ENCODE measurements around the gene HARS2.

DNA sequence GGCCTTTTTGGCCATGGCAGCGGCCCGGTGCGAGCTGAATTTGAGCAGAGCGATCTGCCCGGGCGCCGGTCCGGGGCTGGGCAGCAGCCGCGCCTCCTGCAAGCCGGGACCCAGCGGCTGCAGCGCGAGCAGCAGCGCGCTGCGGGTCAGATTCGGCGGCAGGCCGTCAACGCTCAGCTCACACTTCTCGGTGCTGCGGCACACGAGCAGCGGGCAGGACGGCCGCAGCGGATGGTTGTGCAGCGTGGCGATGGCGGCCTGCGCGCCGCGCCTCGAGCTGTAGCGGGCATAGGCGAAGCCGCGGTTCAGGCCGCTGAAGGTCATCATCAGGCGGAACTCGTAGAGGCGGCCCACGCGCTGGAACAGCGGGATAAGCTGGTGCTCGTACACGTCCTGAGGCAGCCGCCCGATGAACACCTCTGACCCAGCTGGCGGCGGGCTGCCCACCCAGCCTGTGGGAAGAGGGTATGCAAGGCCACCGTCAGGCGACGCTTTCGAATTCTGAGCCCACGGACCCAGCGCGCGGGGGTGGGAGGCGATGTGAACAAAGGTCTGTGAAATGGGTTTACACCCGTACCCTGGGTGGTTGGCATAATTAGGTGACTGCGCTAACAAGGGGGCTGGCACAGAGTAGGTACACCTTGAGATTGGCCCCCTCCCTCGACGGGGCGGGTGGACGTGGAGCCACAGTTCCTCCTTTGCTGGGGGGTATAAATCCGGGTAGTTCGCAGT, 18.6 kb upstream of the HARS2 start:
- TF ChIP-seq CTCF (IDR thresholded peaks at IDR 0.05; ENCODE audit: low read length) (no peak), EZH2 (IDR thresholded peaks at IDR 0.05; ENCODE audit: borderline replicate concordance, low read length) (no peak)

Measured in OCI-LY1 (cell line).